ENCODE measurements around the gene WDR48. TPM values are rescaled to one million over a fixed set of nuclear protein-coding genes. Genes with fewer than 3 reads are reported as not detected.

WDR48 gene
- total and polyA plus RNA-seq, 2 experiments from 2014 or later, result 27.2 to 54.3 TPM

- Mint-ChIP-seq H3K4me3 (no peak overlapping the region), H3K27ac (no peak overlapping the region), H3K36me3 (ENCODE audit: low read depth) (peaks cover 8% of the 10 kb centered on the region), H3K9me3 (no peaks in the 10 kb centered on the region), H3K27me3 (ENCODE audit: insufficient read depth, low read depth, poor library complexity) (peaks cover 4% of the 10 kb centered on the region), H3K4me1 (peaks cover 4% of the 10 kb centered on the region; the same call in 2 of the 3 replicates)
- H3K4me3 ChIP-seq, result no peak overlapping the region
- no peaks in the 10 kb centered on the region for H3K79me2 ChIP-seq (replicated peaks; ENCODE audit: insufficient read depth)
- H3K27ac ChIP-seq (ENCODE audit: low read depth), result no peak overlapping the region
- H3K27me3 ChIP-seq (ENCODE audit: insufficient read depth), result no peaks in the 10 kb centered on the region
- peaks cover 5% of the 10 kb centered on the region; the same call in 1 of the 2 replicates for H3K36me3 ChIP-seq (ENCODE audit: insufficient read depth)
- no peak for DNase-seq (ENCODE audit: low spot score)
- H3K9me2 ChIP-seq (ENCODE audit: insufficient read depth), result no peaks in the 10 kb centered on the region
- H3K4me1 ChIP-seq (ENCODE audit: insufficient read depth), result no peaks in the 10 kb centered on the region
- no peak for ATAC-seq
- no peak overlapping the region for H3K4me2 ChIP-seq
- H2AFZ ChIP-seq, result no peak overlapping the region
- TF ChIP-seq EZH2 (IDR thresholded peaks at IDR 0.05; ENCODE audit: low read depth, unreplicated experiment) (no peak), CTCF (conservative IDR thresholded peaks at IDR 0.05; ENCODE audit: low read depth in 2 of 2) (no peak)
- H3F3A ChIP-seq (replicated peaks; ENCODE audit: low read depth), result no peaks in the 10 kb centered on the region
- no peaks in the 10 kb centered on the region; the same call in 1 of the 2 replicates for H4K20me1 ChIP-seq (replicated peaks; ENCODE audit: insufficient read depth)
These were observed 86.4 kb downstream of the WDR48 start for GRCh38 chr3:39137991-39138803.

- Histone ChIP-seq H3K36me3 (ENCODE audit: insufficient read depth) (peaks cover 5% of the 10 kb centered on the region; the same call in 1 of the 2 replicates), H3F3A (replicated peaks; ENCODE audit: low read depth) (no peaks in the 10 kb centered on the region), H3K4me2 (no peak overlapping the region), H3K79me2 (replicated peaks; ENCODE audit: insufficient read depth) (no peaks in the 10 kb centered on the region), H3K4me3 (no peak overlapping the region), H2AFZ (no peak overlapping the region), H3K9me2 (ENCODE audit: insufficient read depth) (no peaks in the 10 kb centered on the region), H4K20me1 (replicated peaks; ENCODE audit: insufficient read depth) (no peaks in the 10 kb centered on the region; the same call in 1 of the 2 replicates), H3K27ac (ENCODE audit: low read depth) (no peak overlapping the region), H3K27me3 (ENCODE audit: insufficient read depth) (no peaks in the 10 kb centered on the region), H3K4me1 (ENCODE audit: insufficient read depth) (no peaks in the 10 kb centered on the region)
- Mint-ChIP-seq H3K36me3 (ENCODE audit: low read depth) (peaks cover 16% of the 10 kb centered on the region), H3K9me3 (no peaks in the 10 kb centered on the region), H3K4me3 (no peak overlapping the region), H3K27me3 (ENCODE audit: insufficient read depth, low read depth, poor library complexity) (peaks cover 4% of the 10 kb centered on the region), H3K4me1 (peaks cover 4% of the 10 kb centered on the region; the same call in 2 of the 3 replicates), H3K27ac (no peak overlapping the region)
- DNase-seq (ENCODE audit: low spot score) (no peak), ATAC-seq (0 out of 3 replicates have a peak, but pooled peaks have one; percentile 11)
- no peak for TF ChIP-seq EZH2phosphoT487 (IDR thresholded peaks at IDR 0.05; ENCODE audit: unreplicated experiment)
- TF ChIP-seq EZH2 (IDR thresholded peaks at IDR 0.05; ENCODE audit: low read depth, unreplicated experiment), result no peak
- TF ChIP-seq CTCF (conservative IDR thresholded peaks at IDR 0.05; ENCODE audit: low read depth in 2 of 2), result no peak
- TF ChIP-seq ZNF462 (CRISPR knock-in tag; IDR thresholded peaks at IDR 0.05), result no peak
- TF ChIP-seq ZNF331 (CRISPR knock-in tag; IDR thresholded peaks at IDR 0.05; ENCODE audit: low read depth), result no peak
- TF ChIP-seq JUNB (IDR thresholded peaks at IDR 0.05; ENCODE audit: unreplicated experiment), result no peak
- TF ChIP-seq STAT1 (IDR thresholded peaks at IDR 0.05; ENCODE audit: unreplicated experiment), result no peak
- TF ChIP-seq POLR2AphosphoS5 (IDR thresholded peaks at IDR 0.05; ENCODE audit: low read depth), result no peak
These were observed 87.1 kb downstream of the WDR48 start for GRCh38 chr3:39138804-39139415.

Data from GM23338 (cell line).